Calu3 (cell line): ENCODE measurements around the gene RLN2. TPM values are rescaled to one million over a fixed set of nuclear protein-coding genes. Genes with fewer than 3 reads are reported as not detected.

Experiments
- BruUV-seq: library from RNA; stranded (reverse); fragments of 400-500 nt; replicated peaks from 2 replicates; lab custom pipeline; 2021; lab: Mats Ljungman, UMichigan
- CTCF ChIA-PET: fragments of 300-600 bp; sonication (Branson Sonifier 250); formaldehyde crosslinking; loops from one replicate; lab custom pipeline; 2022; ENCODE audit warnings: antibody characterized with exemption; lab: Charles Lee
- DNase-seq: peaks from one replicate; pipeline ENCODE4 v3.0.0; 2022
- H3K27ac Mint-ChIP-seq: one replicate; pipeline ENCODE4 v1.8.0; 2022; ENCODE audit warnings: mixed read lengths; ENCODE audit not compliant: unreplicated experiment
- H3K27me3 Mint-ChIP-seq: one replicate; pipeline ENCODE4 v1.8.0; 2022; ENCODE audit warnings: mixed read lengths; ENCODE audit not compliant: unreplicated experiment
- H3K36me3 Mint-ChIP-seq: one replicate; pipeline ENCODE4 v1.8.0; 2022; ENCODE audit warnings: mild to moderate bottlenecking, moderate library complexity, mixed read lengths; ENCODE audit not compliant: insufficient read depth, unreplicated experiment
- H3K4me1 Mint-ChIP-seq: one replicate; pipeline ENCODE4 v1.8.0; 2022; ENCODE audit warnings: mild to moderate bottlenecking, low read depth, mixed read lengths; ENCODE audit not compliant: unreplicated experiment
- H3K4me3 Mint-ChIP-seq: one replicate; pipeline ENCODE4 v1.8.0; 2022; ENCODE audit warnings: mild to moderate bottlenecking, low read depth, moderate library complexity, mixed read lengths; ENCODE audit not compliant: unreplicated experiment
- H3K9me3 Mint-ChIP-seq: one replicate; pipeline ENCODE4 v1.8.0; 2022; ENCODE audit warnings: low read depth, mixed read lengths; ENCODE audit not compliant: unreplicated experiment
- CTCF ChIP-seq: fragments of 200-600 bp; IDR thresholded peaks from one replicate; pipeline ENCODE4 v1.8.0; 2022; ENCODE audit warnings: antibody characterized with exemption; ENCODE audit not compliant: unreplicated experiment
- intact Hi-C: fragments of 100-400 bp; cut with micrococcal nuclease; formaldehyde crosslinking; loops from one replicate; pipeline ENCODE4 v1.10.0; 2022; ENCODE audit not compliant: unreplicated experiment
- total RNA-seq: library from RNA; stranded (reverse); gene quantifications from 2 replicates; pipeline ENCODE4 v1.2.3, GENCODE V29; 2022

Gene RLN2
- total RNA-seq, 1 experiment from 2014 or later: 2.4 TPM

- Mint-ChIP-seq H3K27ac (no peak overlapping the region), H3K4me3 (no peak overlapping the region), H3K9me3 (peaks cover 2% of the 10 kb centered on the region), H3K4me1 (peaks cover 4% of the 10 kb centered on the region), H3K27me3 (no peaks in the 10 kb centered on the region), H3K36me3 (no peaks in the 10 kb centered on the region)
- no TSS peak for BruUV-seq
- no peak for TF ChIP-seq CTCF
- no peak for DNase-seq
- intact Hi-C loops: no loop called here
- CTCF ChIA-PET: interaction anchor here (0.9 kb wide), 1 partner anchor 14 kb away, joined by 3 read pairs; no protein-coding TSS in a partner anchor
These were observed 29.7 kb downstream of the RLN2 start for GRCh38 chr9:5274770-5275169.

- BruUV-seq: no TSS peak
- DNase-seq: peak; percentile 27
- H3K36me3 Mint-ChIP-seq: no peaks in the 10 kb centered on the region
- peaks cover 28% of the 10 kb centered on the region for H3K4me1 Mint-ChIP-seq
- intact Hi-C loops: loop anchor here (10.0 kb wide), 1 partner anchor 156 kb away; no protein-coding TSS in a partner anchor
- CTCF ChIA-PET: interaction anchor here (0.7 to 1.3 kb wide), 3 partner anchors 52 to 168 kb away, joined by 4 to 5 read pairs (median 4); partner anchors contain the start of gene PLGRKT
- H3K27ac Mint-ChIP-seq: peak overlapping the region; percentile 58
- no peak for TF ChIP-seq CTCF
- no peaks in the 10 kb centered on the region for H3K27me3 Mint-ChIP-seq
- no peak overlapping the region for H3K4me3 Mint-ChIP-seq
- no peaks in the 10 kb centered on the region for H3K9me3 Mint-ChIP-seq
These were observed 35.2 kb downstream of the RLN2 start for GRCh38 chr9:5269249-5269715.

GRCh38 chr9:5265939-5266338, 38.6 kb downstream of the RLN2 start:
- no TSS peak for BruUV-seq
- no peak overlapping the region for H3K27ac Mint-ChIP-seq
- TF ChIP-seq CTCF: no peak
- no peaks in the 10 kb centered on the region for H3K27me3 Mint-ChIP-seq
- DNase-seq: no peak
- no peaks in the 10 kb centered on the region for H3K36me3 Mint-ChIP-seq
- no peak overlapping the region for H3K4me3 Mint-ChIP-seq
- CTCF ChIA-PET: no interaction called here
- no peaks in the 10 kb centered on the region for H3K9me3 Mint-ChIP-seq
- peaks cover 28% of the 10 kb centered on the region for H3K4me1 Mint-ChIP-seq
- intact Hi-C loops: loop anchor here (10.0 kb wide), 1 partner anchor 159 kb away; no protein-coding TSS in a partner anchor

- TF ChIP-seq CTCF: no peak
- H3K27ac Mint-ChIP-seq: no peak overlapping the region
- peaks cover 3% of the 10 kb centered on the region for H3K9me3 Mint-ChIP-seq
- no TSS peak for BruUV-seq
- no peak for DNase-seq
- no peak overlapping the region for H3K4me3 Mint-ChIP-seq
- H3K36me3 Mint-ChIP-seq: no peaks in the 10 kb centered on the region
- intact Hi-C loops: loop anchor here (1.0 to 10.0 kb wide), 2 partner anchors 78 to 161 kb away; no protein-coding TSS in a partner anchor
- CTCF ChIA-PET: interaction anchor here (1.1 to 1.4 kb wide), 2 partner anchors 57 to 78 kb away, joined by 4 to 11 read pairs; no protein-coding TSS in a partner anchor
- H3K27me3 Mint-ChIP-seq: no peaks in the 10 kb centered on the region
- peaks cover 19% of the 10 kb centered on the region for H3K4me1 Mint-ChIP-seq
These were observed 40.3 kb downstream of the RLN2 start for GRCh38 chr9:5264219-5264595.
